ENCODE data around the gene XXYLT1. TPM values are rescaled to one million over a fixed set of nuclear protein-coding genes. Genes with fewer than 3 reads are reported as not detected.

The XXYLT1 gene
- total RNA-seq, 6 experiments from 2014 or later: 1.7 to 6.5 (median 2.1) TPM

DNA sequence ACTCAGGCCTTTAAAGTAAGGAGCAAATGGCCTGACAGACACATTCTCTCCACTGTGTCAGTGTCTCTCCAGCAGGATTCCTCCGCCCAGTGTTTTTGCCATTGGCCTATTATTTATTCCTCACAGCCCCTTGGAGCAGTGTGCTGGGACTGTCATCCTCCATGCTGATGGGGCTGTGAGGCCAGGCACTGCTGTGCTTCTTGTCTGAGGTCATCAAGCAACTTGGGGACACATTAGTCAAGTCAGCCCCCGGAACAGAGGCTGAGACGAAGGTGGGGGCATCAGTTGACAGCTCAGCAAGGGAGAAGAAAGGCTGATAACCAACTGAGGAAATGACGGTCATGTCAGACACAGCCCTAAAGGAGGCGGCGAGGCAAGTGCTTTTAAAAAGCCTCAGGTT lies 67.4 kb downstream of the XXYLT1 start:
- Histone ChIP-seq H3K4me3 (no peak overlapping the region), H3K9me3 (no peaks in the 10 kb centered on the region), H3K4me1 (peaks cover 0 to 7% (median 0%) of the 10 kb centered on the region in 4 donors), H3K36me3 (no peaks in the 10 kb centered on the region), H3K27me3 (no peaks in the 10 kb centered on the region), H3K27ac (no peak overlapping the region)
- no peak for DNase-seq
- peak; percentile 33 to 50 (median 42) for ATAC-seq
- intact Hi-C loops (cut with DNase I): no loop called here
- TF ChIP-seq POLR2A (IDR thresholded peaks at IDR 0.05) (no peak), CTCF (IDR thresholded peaks at IDR 0.05) (no peak)
- WGBS (ENCODE audit: insufficient coverage, low coverage, low lambda C conversion rate, missing lambda C conversion rate): 97% methylated on average over 5 of the region's 6 CpGs

- Histone ChIP-seq H3K27me3 (no peaks in the 10 kb centered on the region), H3K9me3 (no peaks in the 10 kb centered on the region), H3K4me3 (no peak overlapping the region), H3K36me3 (no peaks in the 10 kb centered on the region), H3K4me1 (peaks cover 0 to 7% (median 0%) of the 10 kb centered on the region in 4 donors), H3K27ac (no peak overlapping the region)
- no peak for TF ChIP-seq CTCF (IDR thresholded peaks at IDR 0.05)
- TF ChIP-seq POLR2A (IDR thresholded peaks at IDR 0.05): no peak
- ATAC-seq (no peak), DNase-seq (no peak)
- 100% methylated on average over 2 of the region's 3 CpGs for WGBS (ENCODE audit: insufficient coverage, low coverage, low lambda C conversion rate, missing lambda C conversion rate)
- intact Hi-C loops (cut with DNase I): no loop called here
Observed at GRCh38 chr3:195201295-195201694, 69.7 kb downstream of the XXYLT1 start.

GRCh38 chr3:195200010-195200822 lies 70.7 kb downstream of the XXYLT1 start:
- intact Hi-C loops (cut with DNase I): no loop called here
- 86% methylated on average over 13 of the region's 14 CpGs for WGBS (ENCODE audit: insufficient coverage, low coverage, low lambda C conversion rate, missing lambda C conversion rate)

More at GRCh38 chr3:195200010-195200822, 70.7 kb downstream of the XXYLT1 start:
- Histone ChIP-seq H3K27ac (no peak overlapping the region), H3K36me3 (no peaks in the 10 kb centered on the region), H3K4me1 (peaks cover 0 to 7% (median 0%) of the 10 kb centered on the region in 4 donors), H3K9me3 (no peaks in the 10 kb centered on the region), H3K4me3 (no peak overlapping the region), H3K27me3 (no peaks in the 10 kb centered on the region)
- TF ChIP-seq POLR2A (IDR thresholded peaks at IDR 0.05) (no peak), CTCF (IDR thresholded peaks at IDR 0.05) (no peak)
- ATAC-seq: peak; percentile 57 to 80 (median 66)
- DNase-seq: no peak

Measured in right lobe of liver (tissue), 6 donors.